SK-N-SH (cell line): ENCODE results near the gene PIK3R5. TPM values are rescaled to one million over a fixed set of nuclear protein-coding genes. Genes with fewer than 3 reads are reported as not detected.

Source experiments
- CTCF ChIA-PET: fragments of 300-600, 350-600 bp; formaldehyde crosslinking; extraction: SDS; loops from one replicate; lab custom pipeline; 2021; lab: Yijun Ruan, JAX
- POLR2A ChIA-PET: fragments of 350-600 bp; sonication (Branson Sonifier 250); formaldehyde crosslinking; extraction: SDS; loops from one replicate; lab custom pipeline; 2020; ENCODE audit warnings: antibody characterized with exemption, inconsistent platforms; lab: Yijun Ruan, JAX
- DNase-seq: peaks from one replicate; pipeline ENCODE4 v3.0.0; 2012
- H2AFZ ChIP-seq: fragments of 200-600 bp; sonication (generic); 2 replicates; pipeline ENCODE4 v1.8.1; 2016; ENCODE audit warnings: antibody characterized with exemption, mild to moderate bottlenecking, low read depth
- H3F3A ChIP-seq: fragments of 200-600 bp; sonication (generic); replicated peaks from 2 replicates; pipeline ENCODE3; 2016; ENCODE audit warnings: antibody characterized with exemption, mild to moderate bottlenecking; ENCODE audit not compliant: insufficient read depth
- H3K27ac ChIP-seq, 2 experiments: fragments of 200-500 bp in 1 of 2; fragments of 200-600 bp in 1 of 2; sonication (Bioruptor generic) in 1 of 2; sonication (generic), shearing (Covaris generic) in 1 of 2; 2 replicates each; pipeline versions ENCODE4 v1.5.1 to v1.6.1; 2014 to 2016; ENCODE audit warnings: low read depth in 2 of 2, inconsistent platforms in 1 of 2, low read length in 1 of 2, mild to moderate bottlenecking in 1 of 2, mixed read lengths in 1 of 2
- H3K27me3 ChIP-seq: fragments of 200-600 bp; sonication (generic), shearing (Covaris generic); 2 replicates; pipeline ENCODE4 v1.6.1; 2016; ENCODE audit warnings: mixed run types; ENCODE audit not compliant: insufficient read depth
- H3K36me3 ChIP-seq, 2 experiments: fragments of 200-500 bp in 1 of 2; fragments of 200-600 bp in 1 of 2; sonication (Bioruptor generic) in 1 of 2; sonication (generic) in 1 of 2; replicated peaks in 1 of 2; 2 replicates each; pipeline versions ENCODE3 to v1.5.1; 2014 to 2016; ENCODE audit warnings: low read length in 1 of 2, mild to moderate bottlenecking in 1 of 2; ENCODE audit not compliant: insufficient read depth in 2 of 2, control insufficient read depth in 1 of 2
- H3K4me1 ChIP-seq, 2 experiments: fragments of 200-500 bp in 1 of 2; fragments of 200-600 bp in 1 of 2; sonication (Bioruptor generic) in 1 of 2; sonication (generic), shearing (Covaris generic) in 1 of 2; 2 replicates each; pipeline versions ENCODE4 v1.5.1 to v1.6.1; 2014 to 2016; ENCODE audit warnings: low read depth in 1 of 2, low read length in 1 of 2, mixed run types in 1 of 2; ENCODE audit not compliant: insufficient read depth in 2 of 2, control insufficient read depth in 1 of 2
- H3K4me2 ChIP-seq: fragments of 200-600 bp; sonication (generic), shearing (Covaris generic); 2 replicates; pipeline ENCODE4 v1.6.1; 2017; ENCODE audit warnings: mixed run types
- H3K4me3 ChIP-seq, 2 experiments: fragments of 200-500 bp in 1 of 2; fragments of 200-600 bp in 1 of 2; sonication (Bioruptor generic) in 1 of 2; sonication (generic), shearing (Covaris generic) in 1 of 2; 2 replicates each; pipeline versions ENCODE4 v1.5.1 to v1.8.1; 2014 to 2016; ENCODE audit warnings: low read depth in 2 of 2, inconsistent platforms in 1 of 2, low read length in 1 of 2, mild to moderate bottlenecking in 1 of 2, mixed read lengths in 1 of 2, moderate library complexity in 1 of 2
- H3K79me2 ChIP-seq: fragments of 200-600 bp; sonication (generic); 2 replicates; pipeline ENCODE4 v1.8.1; 2017; ENCODE audit warnings: mild to moderate bottlenecking; ENCODE audit not compliant: insufficient read depth
- H3K9ac ChIP-seq: fragments of 200-600 bp; sonication (generic); 2 replicates; pipeline ENCODE4 v1.6.1; 2017; ENCODE audit warnings: mixed run types
- H3K9me2 ChIP-seq: fragments of 200-600 bp; sonication (generic); 2 replicates; pipeline ENCODE4 v1.6.1; 2017; ENCODE audit warnings: mixed run types
- H3K9me3 ChIP-seq: fragments of 200-600 bp; sonication (generic); 2 replicates; pipeline ENCODE4 v1.6.1; 2017; ENCODE audit warnings: mixed run types, mild to moderate bottlenecking, moderate library complexity
- H4K20me1 ChIP-seq: fragments of 200-600 bp; sonication (generic); 2 replicates; pipeline ENCODE4 v1.6.1; 2017; ENCODE audit warnings: mild to moderate bottlenecking, mixed run types; ENCODE audit not compliant: insufficient read depth
- CTCF ChIP-seq: fragments of 200-600 bp; sonication (generic); IDR thresholded peaks from 2 replicates; pipeline ENCODE4 v1.6.1; 2017; ENCODE audit warnings: antibody characterized with exemption, mild to moderate bottlenecking, moderate library complexity
- EZH2phosphoT487 ChIP-seq: fragments of 200-600 bp; sonication (generic); IDR thresholded peaks from 2 replicates; pipeline ENCODE4 v1.6.1; 2017; ENCODE audit warnings: low read depth, mixed run types, mild to moderate bottlenecking, antibody characterized with exemption, moderate library complexity, borderline replicate concordance
- FOSL2 ChIP-seq: IDR thresholded peaks from 2 replicates; pipeline ENCODE4 v1.4.0; 2012; ENCODE audit warnings: low read depth, mild to moderate bottlenecking, moderate library complexity, borderline replicate concordance
- GATA2 ChIP-seq: sonication (generic); formaldehyde crosslinking; IDR thresholded peaks from 2 replicates; pipeline ENCODE4 v1.5.0; 2020; ENCODE audit warnings: mild to moderate bottlenecking, missing genetic modification reagents
- NFIC ChIP-seq: IDR thresholded peaks from 2 replicates; pipeline ENCODE4 v1.4.0; 2012; ENCODE audit warnings: borderline replicate concordance
- PBX3 ChIP-seq: IDR thresholded peaks from 2 replicates; pipeline ENCODE4; 2012
- RAD21 ChIP-seq: IDR thresholded peaks from 2 replicates; pipeline ENCODE4 v1.6.1; 2012; ENCODE audit warnings: mild to moderate bottlenecking, low read length
- USF1 ChIP-seq: IDR thresholded peaks from 2 replicates; pipeline ENCODE4 v1.4.0; 2012; ENCODE audit warnings: low read depth, borderline replicate concordance
- YY1 ChIP-seq: IDR thresholded peaks from 2 replicates; pipeline ENCODE4 v1.4.0; 2012; ENCODE audit warnings: low read depth, mild to moderate bottlenecking
- ZBTB33 ChIP-seq: IDR thresholded peaks from 2 replicates; pipeline ENCODE4 v1.4.0; 2012; ENCODE audit warnings: low read depth, borderline replicate concordance
- WGBS: methylation state at CpG from one replicate; pipeline ENCODE4 v1.1.6; 2017; ENCODE audit warnings: low lambda C conversion rate; 5-methylcytosine and 5-hydroxymethylcytosine counted together
- polyA plus RNA-seq, 3 experiments: library from polyadenylated mRNA; depleted of rRNA; stranded (reverse); fragments of >200 nt; gene quantifications; 2 replicates each; pipeline ENCODE4 v1.2.3, GENCODE V29; 2012

PIK3R5 gene
- polyA plus RNA-seq, 1 of the 3 experiments (the other 2 are of a cell fraction) = not detected

DNA sequence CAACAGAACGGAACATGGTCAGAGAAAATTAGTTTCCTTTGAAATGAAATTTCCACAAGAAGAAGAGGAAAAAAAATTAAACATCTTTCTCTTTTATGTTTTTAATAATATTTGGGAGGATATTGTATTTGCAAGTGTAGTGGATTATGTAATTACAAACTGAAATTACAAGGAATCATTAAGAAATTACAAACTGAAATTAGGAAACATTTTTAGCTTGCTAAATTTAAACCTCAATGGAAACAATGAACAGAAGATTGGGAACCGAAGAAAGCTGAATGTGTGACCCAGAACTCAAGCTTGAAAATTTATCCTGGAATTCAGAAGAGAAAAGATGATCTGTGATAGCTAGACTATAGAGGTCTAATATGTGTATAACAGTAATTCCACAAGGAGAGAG, 4.4 kb upstream of the PIK3R5 start (continued):
- TF ChIP-seq PBX3 (no peak), NFIC (no peak), RAD21 (no peak), YY1 (no peak), CTCF (no peak)

DNA sequence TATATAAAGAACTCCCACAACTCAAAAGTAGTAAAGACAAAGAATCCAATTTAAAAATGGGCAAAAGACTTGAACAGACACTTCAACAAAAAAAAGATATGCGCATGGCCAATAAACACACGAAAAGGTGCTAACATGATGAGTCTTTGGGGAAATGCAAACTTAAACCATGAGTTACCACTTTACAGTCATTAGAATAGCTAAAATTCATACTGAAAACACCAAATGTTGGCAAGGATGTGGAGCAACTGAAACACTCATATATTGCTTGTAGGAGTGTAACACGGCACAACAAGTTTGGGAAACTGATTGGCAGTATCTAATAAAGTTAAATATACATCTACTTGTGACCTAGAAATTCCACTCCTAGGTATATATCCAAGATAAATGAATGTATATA, 3.0 kb upstream of the PIK3R5 start:
- no peak for DNase-seq
- Histone ChIP-seq H3F3A (no peaks in the 10 kb centered on the region), H3K27me3 (peaks cover 22% of the 10 kb centered on the region; the same call in 1 of the 2 replicates), H3K9me2 (no peaks in the 10 kb centered on the region), H2AFZ (no peak overlapping the region), H3K9me3 (no peaks in the 10 kb centered on the region), H4K20me1 (no peaks in the 10 kb centered on the region), H3K36me3 (no peaks in the 10 kb centered on the region), H3K4me3 (no peak overlapping the region), H3K4me2 (no peak overlapping the region), H3K27ac (no peak overlapping the region), H3K79me2 (no peaks in the 10 kb centered on the region), H3K4me1 (no peaks in the 10 kb centered on the region), H3K9ac (no peak overlapping the region)
- TF ChIP-seq CTCF (no peak), GATA2 (CRISPR knock-in tag) (no peak), USF1 (no peak), FOSL2 (no peak), ZBTB33 (no peak), EZH2phosphoT487 (no peak)
- ChIA-PET CTCF (no interaction called here), POLR2A (no interaction called here)
- WGBS = 16% methylated on average over 3 of the region's 3 CpGs
